Neural crest cell (in vitro differentiated cells): ENCODE data around the gene FRMD5. TPM values are rescaled to one million over a fixed set of nuclear protein-coding genes. Genes with fewer than 3 reads are reported as not detected.

Experiments
- DNase-seq: peaks from one replicate; pipeline ENCODE4 v3.0.0; 2021; ENCODE audit warnings: low read depth, mixed read lengths, low spot score
- H3K27ac Mint-ChIP-seq: one replicate; pipeline ENCODE4 v1.8.0; 2021; ENCODE audit warnings: mild to moderate bottlenecking, mixed read lengths; ENCODE audit not compliant: unreplicated experiment
- H3K27me3 Mint-ChIP-seq: 2 replicates; pipeline ENCODE4 v1.8.0; 2021; ENCODE audit warnings: low read depth, mild to moderate bottlenecking, mixed read lengths
- H3K36me3 Mint-ChIP-seq: 2 replicates; pipeline ENCODE4 v1.8.0; 2021; ENCODE audit warnings: low read depth, mild to moderate bottlenecking, mixed read lengths
- H3K4me1 Mint-ChIP-seq: 2 replicates; pipeline ENCODE4 v1.8.0; 2021; ENCODE audit warnings: mixed read lengths
- H3K4me3 Mint-ChIP-seq: one replicate; pipeline ENCODE4 v1.8.0; 2021; ENCODE audit warnings: mild to moderate bottlenecking, mixed read lengths
- H3K9me3 Mint-ChIP-seq: 2 replicates; pipeline ENCODE4 v1.8.0; 2021; ENCODE audit warnings: mixed read lengths
- total RNA-seq: library from RNA; stranded (reverse); gene quantifications from 2 replicates; pipeline ENCODE4 v1.2.1, GENCODE V29; 2021
- TF ChIP-seq, protein P1 (sequence below): fragments of 200-600 bp; sonication (generic); conservative IDR thresholded peaks from 2 replicates; pipeline ENCODE4 v1.5.0; 2021; ENCODE audit warnings: antibody characterized with exemption, mild to moderate bottlenecking

FRMD5 gene
- total RNA-seq, 1 donor from 2014 or later, result 4.3 TPM

- Mint-ChIP-seq H3K4me1 (no peaks in the 10 kb centered on the region), H3K36me3 (peaks cover 13% of the 10 kb centered on the region), H3K27me3 (no peaks in the 10 kb centered on the region), H3K27ac (peak overlapping the region; percentile 24), H3K4me3 (no peak overlapping the region), H3K9me3 (no peaks in the 10 kb centered on the region)
- DNase-seq, result no peak
- TF ChIP-seq, protein P1, sequence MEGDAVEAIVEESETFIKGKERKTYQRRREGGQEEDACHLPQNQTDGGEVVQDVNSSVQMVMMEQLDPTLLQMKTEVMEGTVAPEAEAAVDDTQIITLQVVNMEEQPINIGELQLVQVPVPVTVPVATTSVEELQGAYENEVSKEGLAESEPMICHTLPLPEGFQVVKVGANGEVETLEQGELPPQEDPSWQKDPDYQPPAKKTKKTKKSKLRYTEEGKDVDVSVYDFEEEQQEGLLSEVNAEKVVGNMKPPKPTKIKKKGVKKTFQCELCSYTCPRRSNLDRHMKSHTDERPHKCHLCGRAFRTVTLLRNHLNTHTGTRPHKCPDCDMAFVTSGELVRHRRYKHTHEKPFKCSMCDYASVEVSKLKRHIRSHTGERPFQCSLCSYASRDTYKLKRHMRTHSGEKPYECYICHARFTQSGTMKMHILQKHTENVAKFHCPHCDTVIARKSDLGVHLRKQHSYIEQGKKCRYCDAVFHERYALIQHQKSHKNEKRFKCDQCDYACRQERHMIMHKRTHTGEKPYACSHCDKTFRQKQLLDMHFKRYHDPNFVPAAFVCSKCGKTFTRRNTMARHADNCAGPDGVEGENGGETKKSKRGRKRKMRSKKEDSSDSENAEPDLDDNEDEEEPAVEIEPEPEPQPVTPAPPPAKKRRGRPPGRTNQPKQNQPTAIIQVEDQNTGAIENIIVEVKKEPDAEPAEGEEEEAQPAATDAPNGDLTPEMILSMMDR, result no peak
Observed at GRCh38 chr15:43879386-43880355, 315.4 kb downstream of the FRMD5 start.

- no peak for DNase-seq
- Mint-ChIP-seq H3K36me3 (peaks cover 13% of the 10 kb centered on the region), H3K9me3 (no peaks in the 10 kb centered on the region), H3K4me1 (no peaks in the 10 kb centered on the region), H3K4me3 (no peak overlapping the region), H3K27me3 (no peaks in the 10 kb centered on the region), H3K27ac (no peak overlapping the region)
- TF ChIP-seq, protein P1, result no peak
Observed at GRCh38 chr15:43878446-43878845, 316.6 kb downstream of the FRMD5 start.

GRCh38 chr15:43877371-43877770, 317.7 kb downstream of the FRMD5 start:
- H3K27ac Mint-ChIP-seq, result no peak overlapping the region
- no peaks in the 10 kb centered on the region for H3K9me3 Mint-ChIP-seq
- H3K27me3 Mint-ChIP-seq, result no peaks in the 10 kb centered on the region
- DNase-seq, result no peak
- TF ChIP-seq, protein P1, result no peak
- peaks cover 13% of the 10 kb centered on the region for H3K36me3 Mint-ChIP-seq
- no peaks in the 10 kb centered on the region for H3K4me1 Mint-ChIP-seq
- H3K4me3 Mint-ChIP-seq, result no peak overlapping the region

DNA sequence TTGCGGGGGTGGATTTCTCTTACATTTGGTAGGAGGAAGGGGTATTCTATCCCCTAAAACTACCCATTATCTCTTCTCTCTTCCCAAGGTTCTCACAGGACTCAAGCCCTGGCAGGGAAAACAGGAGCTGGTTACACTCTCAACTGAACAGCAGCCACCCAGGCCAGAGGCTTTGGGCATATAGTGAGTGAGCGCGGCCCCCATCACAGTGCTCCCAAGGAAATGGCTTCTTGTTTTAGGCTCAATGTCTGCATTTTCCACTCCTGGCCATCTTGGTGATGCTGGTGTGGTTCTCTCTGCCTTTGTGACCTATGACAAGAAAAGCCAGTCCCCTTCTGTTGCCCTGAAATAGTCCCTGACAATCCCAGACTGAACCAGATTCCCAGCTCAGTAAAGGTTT, 318.2 kb downstream of the FRMD5 start:
- no peaks in the 10 kb centered on the region for H3K27me3 Mint-ChIP-seq
- H3K36me3 Mint-ChIP-seq, result peaks cover 10% of the 10 kb centered on the region
- H3K4me3 Mint-ChIP-seq, result no peak overlapping the region
- H3K9me3 Mint-ChIP-seq, result no peaks in the 10 kb centered on the region
- H3K4me1 Mint-ChIP-seq, result no peaks in the 10 kb centered on the region
- TF ChIP-seq, protein P1, result no peak
- no peak overlapping the region for H3K27ac Mint-ChIP-seq
- DNase-seq, result no peak

DNA sequence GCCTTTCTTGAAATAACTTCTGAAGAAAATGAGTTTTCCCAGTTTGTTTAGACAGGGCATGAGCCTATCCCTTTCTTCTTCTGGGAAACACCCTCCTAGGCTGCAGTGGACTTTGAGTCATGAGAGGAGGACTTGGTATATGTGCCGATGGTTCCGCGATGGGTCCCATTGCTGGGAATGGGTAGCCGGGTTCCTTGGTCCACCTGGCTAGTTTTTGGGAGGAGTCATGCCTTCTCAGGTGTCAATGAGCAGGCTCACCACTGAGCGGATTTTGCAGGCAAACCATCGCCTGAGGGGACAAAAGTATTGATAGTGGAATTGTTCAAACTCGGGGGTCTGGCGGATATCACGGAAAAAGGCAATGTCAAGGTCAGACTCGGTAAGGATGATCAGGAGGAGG, 321.4 kb downstream of the FRMD5 start:
- Mint-ChIP-seq H3K27ac (no peak overlapping the region), H3K36me3 (peaks cover 7% of the 10 kb centered on the region), H3K4me1 (no peaks in the 10 kb centered on the region), H3K27me3 (no peaks in the 10 kb centered on the region), H3K9me3 (no peaks in the 10 kb centered on the region), H3K4me3 (no peak overlapping the region)
- DNase-seq, result no peak
- TF ChIP-seq, protein P1, result no peak
